Bone marrow (tissue), 2 donors: ENCODE results near the gene CYP2U1.
"Not testable (repeated sequence)": the region's sequence is repeated elsewhere in the genome, so short reads cannot be mapped to it uniquely, and the experiment has no call there.

Experiments
- DNase-seq, 2 donors: peaks; one replicate each; lab custom pipeline; 2025; lab: John Stamatoyannopoulos, UW

Gene CYP2U1

DNA sequence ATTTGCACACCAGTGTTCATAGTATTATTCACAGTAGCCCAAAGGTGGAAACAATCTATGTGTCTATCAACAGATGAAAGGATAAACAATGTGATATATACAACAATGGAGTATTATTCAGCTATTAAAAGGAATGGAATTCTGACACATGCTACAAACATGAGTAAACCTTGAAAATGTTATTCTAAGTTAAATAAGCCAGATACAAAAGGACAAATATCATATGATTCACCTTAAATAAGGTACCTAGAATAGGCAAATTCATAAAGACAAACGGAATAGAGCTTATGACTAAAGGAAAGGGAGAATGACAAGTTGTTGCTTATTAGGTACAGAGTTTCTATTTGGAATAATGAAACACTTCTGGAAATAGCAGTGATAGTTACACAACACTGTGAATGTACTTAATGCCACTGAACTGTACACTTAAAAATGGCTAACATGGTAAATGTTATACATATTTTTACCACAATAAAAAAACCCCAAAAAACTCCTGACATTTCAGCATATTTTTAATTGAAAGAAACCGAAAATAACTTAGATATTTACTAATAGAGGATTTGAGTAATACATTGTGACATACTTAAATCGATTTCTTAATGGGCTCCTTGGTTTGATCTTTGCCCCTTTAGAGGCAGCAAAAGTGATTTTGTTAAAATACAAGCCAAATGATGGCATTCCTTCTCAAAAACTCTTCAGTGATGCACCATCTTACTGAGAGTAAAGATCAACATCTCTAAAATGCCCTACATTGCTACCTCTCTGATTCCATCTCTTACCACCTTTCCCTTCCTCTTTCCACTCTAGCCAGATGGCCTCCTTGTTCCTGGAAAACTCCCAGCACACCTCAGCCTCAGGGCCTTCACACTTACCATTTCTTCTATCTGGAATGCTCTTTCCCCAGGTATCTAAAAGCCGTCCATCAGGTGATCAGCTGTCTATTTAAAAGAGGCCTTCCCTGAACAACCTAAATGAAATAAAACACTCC, 8.6 kb upstream of the CYP2U1 start:
- no peak for DNase-seq

DNA sequence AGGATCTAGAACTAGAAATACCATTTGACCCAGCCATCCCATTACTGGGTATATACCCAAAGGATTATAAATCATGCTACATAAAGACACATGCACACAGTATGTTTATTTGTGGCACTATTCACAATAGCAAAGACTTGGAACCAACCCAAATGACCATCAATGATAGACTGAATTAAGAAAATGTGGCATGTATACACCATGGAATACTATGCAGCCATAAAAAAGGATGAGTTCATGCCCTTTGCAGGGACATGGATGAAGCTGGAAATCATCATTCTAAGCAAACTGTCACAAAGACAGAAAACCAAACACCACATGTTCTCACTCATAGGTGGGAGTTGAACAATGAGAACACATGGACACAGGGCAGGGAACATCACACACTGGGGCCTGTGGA, 5.6 kb upstream of the CYP2U1 start:
- DNase-seq: not testable (repeated sequence)

- DNase-seq: not testable (repeated sequence)
Observed at GRCh38 chr4:107926875-107927274, 4.5 kb upstream of the CYP2U1 start.

DNA sequence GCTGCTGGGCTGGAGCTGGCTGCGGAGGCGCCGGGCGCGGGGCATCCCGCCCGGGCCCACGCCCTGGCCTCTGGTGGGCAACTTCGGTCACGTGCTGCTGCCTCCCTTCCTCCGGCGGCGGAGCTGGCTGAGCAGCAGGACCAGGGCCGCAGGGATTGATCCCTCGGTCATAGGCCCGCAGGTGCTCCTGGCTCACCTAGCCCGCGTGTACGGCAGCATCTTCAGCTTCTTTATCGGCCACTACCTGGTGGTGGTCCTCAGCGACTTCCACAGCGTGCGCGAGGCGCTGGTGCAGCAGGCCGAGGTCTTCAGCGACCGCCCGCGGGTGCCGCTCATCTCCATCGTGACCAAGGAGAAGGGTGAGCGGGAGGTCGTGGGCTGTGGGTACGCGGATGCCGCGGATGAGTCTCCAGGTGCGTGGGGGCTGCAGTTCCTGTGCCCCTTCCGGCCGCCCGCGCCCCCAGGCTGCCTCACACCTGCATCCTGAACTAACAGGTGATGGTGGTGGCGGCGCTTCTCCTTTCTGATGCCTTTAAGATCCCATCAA, 499 bp downstream of the CYP2U1 start:
- no peak for DNase-seq

DNA sequence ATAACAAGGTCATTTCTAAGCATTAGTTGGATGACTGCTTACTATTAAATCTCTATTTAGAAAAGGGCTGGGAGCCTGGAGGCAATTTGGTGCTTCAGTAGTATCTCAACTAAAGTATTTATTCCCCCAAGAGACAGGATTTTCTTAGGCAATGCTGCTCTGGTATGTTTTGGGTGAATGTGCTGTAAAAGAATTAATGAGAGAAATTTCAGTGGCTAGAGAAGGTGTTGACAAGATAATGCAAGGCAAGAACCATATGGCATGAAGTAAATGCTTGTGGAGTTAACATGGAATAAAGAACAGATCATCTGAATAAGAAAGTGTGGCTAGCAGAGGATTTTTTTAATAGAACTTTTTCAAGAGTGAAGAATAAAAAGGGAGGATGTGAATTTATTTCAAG, 3.9 kb downstream of the CYP2U1 start:
- no peak for DNase-seq

- no peak for DNase-seq
Observed at GRCh38 chr4:107937040-107937439, 5.7 kb downstream of the CYP2U1 start.

- no peak for DNase-seq
Observed at GRCh38 chr4:107939307-107939706, 8.0 kb downstream of the CYP2U1 start.

DNA sequence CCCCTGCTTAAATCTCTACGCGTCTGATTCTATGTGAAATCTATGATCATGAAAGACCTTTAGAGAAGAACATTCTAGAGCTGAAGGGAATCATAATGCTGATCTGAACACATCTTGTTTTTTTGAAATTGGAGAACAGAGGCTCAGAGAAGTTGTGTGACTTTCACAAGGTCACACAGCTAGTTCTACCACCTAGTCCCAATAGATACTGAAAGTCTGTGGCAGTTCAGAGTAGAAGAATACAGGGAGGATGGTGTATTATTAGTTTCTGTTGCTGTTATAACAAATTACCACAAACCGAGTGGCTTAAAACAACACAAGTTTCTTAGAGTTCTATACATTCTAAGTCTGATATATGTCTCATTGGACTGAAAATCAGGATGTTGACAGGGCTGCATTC, 14.5 kb downstream of the CYP2U1 start:
- DNase-seq: no peak

DNA sequence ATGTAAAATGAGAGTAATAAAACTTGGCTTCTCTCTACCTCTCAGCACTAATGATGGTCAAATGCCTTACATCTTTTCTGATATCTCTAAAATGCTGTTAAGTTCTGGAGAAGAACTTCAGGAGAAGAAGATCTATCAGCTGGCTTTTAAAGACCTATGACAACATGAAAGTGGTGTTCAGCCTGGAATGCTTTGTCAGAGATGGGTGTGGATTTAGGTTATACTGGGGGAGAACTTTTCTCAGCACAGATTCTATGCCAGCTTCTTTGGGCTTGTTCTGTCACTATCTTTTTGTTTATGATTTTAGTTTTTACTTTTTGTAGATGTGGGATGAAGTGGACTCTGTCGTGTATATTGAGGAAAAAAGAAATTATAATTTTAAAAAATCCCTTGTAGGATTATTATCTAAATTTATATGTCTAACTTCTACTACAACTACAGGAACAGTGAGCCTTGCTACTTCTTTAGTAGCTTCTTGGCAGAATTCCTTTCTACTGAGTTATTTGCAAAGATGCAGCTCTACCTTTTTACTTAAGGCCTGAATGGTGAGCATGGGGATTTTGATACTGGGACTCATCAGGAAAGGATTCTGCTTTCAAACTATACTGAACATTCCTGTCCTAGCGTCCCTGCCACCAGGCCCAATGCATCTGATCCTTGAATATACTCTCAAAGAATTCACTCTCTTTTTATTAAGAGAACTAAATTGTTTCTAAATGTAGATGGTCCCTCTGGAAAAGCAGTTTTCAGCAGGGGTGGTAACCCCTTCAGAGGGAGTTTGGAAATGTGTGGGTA, 19.6 kb downstream of the CYP2U1 start:
- DNase-seq: no peak

DNA sequence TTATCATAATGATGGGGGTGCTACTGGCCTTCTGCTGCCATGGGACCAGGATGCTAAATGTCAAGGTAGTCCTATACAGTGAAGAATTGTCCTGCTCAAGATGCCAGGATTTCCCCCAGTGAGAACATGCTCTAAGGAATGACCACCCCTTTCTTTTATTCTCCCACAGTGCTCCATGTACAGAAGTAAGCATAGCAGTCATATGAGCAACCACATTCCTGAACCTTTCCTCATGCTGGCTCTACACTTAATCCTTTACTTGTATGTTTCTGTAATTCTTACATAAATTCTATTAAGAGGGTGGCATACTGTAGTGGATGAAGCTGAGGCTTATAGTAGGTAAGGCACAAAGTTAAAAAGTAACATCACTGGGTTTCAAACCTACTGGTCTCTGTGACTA, 20.2 kb downstream of the CYP2U1 start:
- no peak for DNase-seq

GRCh38 chr4:107956011-107956410, 24.7 kb downstream of the CYP2U1 start:
- DNase-seq: no peak

DNA sequence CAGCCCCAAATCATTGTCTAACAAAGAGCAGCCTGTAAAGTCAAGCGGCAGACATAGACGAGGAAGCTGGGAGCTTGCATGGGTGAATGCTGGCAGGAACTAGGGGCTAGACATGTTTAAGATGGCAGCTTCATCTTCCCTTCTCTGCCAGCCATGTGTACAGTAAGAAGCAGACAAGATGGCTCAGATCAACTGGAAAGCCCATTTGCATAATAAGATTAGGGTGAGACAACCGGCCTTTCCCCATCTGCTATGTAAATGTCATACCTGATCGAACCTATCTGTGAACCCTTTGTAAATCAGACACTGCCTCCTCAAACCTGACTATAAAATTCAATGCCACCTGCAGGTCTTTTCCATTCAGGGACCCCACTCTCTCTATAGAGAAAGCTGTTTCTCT, 35.6 kb downstream of the CYP2U1 start:
- no peak for DNase-seq

DNA sequence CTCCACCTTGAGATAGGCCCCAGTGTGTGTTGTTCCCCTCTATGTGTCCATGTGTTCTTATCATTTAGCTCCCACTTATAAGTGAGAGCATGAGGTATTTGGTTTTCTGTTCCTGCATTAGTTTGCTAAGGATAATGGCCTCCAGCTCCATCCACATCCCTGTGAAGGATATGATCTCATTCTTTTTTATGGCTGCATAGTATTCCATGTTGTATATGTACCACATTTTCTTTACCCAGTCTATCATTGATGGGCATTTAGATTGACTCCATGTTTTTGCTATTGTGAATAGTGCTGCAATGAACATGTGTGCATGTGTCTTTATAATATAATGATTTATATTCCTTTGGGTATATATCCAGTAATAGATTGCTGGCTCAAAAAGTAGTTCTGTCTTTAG, 36.2 kb downstream of the CYP2U1 start:
- not testable (repeated sequence) for DNase-seq

GRCh38 chr4:107967921-107968320, 36.6 kb downstream of the CYP2U1 start:
- DNase-seq: not testable (repeated sequence)

GRCh38 chr4:107970063-107970798, 38.9 kb downstream of the CYP2U1 start:
- no peak for DNase-seq

DNA sequence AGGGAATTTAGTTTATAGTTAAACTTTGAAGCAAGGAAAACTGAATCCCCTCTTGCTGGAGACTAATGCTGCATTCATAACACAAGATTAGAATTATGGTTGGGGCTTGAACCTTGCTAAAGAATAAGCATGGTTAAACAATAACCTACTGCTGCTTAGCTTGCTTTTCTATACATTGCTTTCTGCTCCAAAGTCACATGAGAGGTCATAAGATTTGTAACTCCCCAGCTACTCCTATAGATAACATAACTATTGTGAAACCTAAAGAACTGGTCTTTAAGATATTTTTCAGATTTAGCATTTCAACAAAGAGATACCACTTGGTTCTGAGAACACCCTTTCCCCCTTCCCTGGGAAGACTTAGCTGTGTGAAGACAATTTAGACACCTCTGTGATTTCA, 41.3 kb downstream of the CYP2U1 start:
- DNase-seq: no peak

DNA sequence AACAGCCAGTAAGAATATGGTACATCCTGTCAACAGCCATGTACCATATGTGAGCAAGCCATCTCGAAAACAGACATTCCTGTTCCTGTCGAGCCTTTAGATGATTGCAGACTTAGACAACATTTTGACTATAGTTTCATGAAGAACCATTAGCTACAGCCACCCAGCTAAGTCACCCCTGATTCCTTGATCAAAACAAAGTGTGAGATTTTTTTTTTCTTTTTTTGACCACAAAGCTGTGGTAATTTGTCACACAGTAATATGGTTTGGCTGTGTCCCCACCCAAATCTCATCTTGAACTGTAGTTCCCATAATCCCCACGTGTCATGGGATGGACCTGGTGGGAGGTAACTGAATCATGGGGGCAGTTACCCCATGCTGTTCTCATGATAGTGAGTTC, 43.2 kb downstream of the CYP2U1 start:
- DNase-seq: no peak

DNA sequence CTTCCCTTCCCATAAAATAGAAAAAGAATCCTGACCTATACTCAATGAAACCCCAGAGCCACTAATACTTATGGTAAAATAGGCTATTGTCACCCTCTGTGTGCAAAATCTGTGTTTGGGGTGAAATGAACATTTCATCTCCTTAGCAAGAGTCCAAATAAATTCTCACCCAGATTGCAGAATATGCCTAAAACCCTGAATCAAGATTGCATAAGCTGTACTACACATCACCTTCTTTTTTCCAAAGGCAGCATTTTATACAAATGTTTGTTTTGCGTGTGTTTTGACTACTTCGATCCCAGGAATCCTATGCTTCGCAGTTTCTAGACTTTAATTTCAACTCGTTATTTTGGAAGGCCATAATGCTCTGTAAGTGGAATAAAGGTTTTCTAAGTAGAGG, 46.1 kb downstream of the CYP2U1 start:
- no peak for DNase-seq

DNA sequence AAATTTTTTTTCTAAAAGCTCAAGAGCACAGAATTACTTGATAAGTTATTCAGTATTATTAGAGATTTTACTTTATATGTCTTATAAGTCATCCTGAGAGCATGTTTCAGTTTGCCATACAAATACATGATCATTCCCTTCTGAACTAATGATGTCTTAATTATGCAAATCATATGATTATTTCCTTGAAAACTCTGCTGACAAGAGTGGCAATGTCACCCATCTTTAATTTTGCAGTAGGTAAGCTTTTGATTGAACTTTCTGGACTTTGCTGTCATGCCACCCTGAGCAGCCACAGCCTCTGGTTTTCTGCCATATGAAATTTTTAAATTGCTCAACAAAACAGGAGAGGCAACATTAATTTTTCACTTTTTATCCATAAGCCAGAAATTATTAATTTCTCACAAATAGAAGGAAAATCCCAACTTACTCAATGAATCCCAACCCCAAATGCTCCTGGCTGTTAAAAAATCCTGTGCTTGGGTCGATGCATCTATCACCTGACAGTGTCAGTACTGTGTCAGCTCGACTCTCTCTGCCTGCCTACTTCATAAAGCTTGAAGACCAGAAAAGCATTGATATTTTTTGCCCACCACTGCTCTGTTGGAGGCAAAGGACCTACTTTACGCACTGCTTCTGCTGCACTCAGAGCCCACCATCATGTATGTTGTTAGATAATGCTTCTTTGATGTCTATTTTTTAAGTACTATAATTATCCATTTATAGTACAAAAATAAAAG, 46.8 kb downstream of the CYP2U1 start:
- DNase-seq: no peak

DNA sequence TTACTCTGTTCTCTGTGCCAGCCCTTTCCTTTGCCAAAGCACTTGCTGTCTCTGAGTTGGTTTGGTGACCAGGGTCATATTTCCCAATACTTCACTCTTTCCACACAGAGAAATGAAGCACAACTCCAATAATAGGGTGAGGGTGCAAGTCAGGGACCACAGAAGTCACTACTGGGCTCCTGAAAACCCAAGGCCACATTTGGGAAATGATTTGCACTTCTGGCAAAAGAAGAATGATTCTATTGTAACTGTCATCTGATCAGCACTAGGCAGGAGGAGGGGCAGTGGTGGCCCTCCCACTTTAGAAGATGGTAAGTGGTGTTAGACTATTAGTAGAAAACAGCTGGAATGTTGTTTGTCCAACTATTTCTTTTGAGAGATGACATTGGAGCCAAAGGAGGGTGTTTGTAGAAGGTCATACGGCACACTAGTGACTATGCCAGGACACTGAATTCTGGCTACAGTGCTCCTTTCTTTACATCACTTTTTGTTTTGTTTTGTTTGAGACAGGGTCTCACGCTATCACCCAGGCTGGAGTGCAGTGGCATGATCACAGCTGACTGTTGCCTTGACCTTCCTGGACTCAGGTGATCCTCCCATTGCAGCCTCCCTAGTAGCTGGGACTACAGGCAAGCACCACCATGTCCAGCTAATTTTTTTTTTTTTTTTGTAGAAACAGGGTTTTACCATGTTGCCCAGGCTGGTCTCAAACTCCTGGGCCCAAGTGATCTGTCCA, 47.5 kb downstream of the CYP2U1 start:
- no peak for DNase-seq
